COR-L47 (cell line): ENCODE results near the gene MCUB.

ENCODE experiments used
- DNase-seq: peaks from one replicate; lab custom pipeline; 2025; lab: John Stamatoyannopoulos, UW

MCUB gene

DNA sequence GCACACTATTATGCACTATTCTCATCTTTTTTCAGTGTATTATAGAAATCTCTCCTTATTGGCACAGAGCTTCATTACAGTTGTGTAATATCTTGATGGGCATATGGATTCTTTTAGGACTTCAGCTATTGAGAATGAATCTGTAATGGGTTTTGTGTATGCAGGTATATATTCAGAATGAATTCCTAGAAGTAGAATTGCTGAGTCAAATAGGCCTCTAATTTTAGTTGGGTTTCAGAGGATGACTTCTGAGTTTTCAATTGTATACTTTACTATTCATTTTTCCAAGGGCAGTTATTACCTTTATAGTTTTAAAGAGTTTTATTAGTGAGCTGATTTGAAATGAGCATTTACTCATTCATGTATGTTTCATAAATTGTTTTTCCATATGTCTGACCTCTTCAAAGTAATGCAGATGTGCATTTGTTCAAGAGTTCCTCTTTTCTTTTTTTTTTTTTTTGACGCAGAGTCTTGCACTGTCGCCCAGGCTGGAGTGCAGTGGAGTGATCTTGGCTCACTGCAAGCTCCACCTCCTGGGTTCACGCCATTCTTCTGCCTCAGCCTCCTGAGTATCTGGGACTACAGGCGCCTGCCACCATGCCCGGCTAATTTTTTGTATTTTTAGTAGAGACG is 123.7 kb downstream of the MCUB start:
- DNase-seq = no peak

DNA sequence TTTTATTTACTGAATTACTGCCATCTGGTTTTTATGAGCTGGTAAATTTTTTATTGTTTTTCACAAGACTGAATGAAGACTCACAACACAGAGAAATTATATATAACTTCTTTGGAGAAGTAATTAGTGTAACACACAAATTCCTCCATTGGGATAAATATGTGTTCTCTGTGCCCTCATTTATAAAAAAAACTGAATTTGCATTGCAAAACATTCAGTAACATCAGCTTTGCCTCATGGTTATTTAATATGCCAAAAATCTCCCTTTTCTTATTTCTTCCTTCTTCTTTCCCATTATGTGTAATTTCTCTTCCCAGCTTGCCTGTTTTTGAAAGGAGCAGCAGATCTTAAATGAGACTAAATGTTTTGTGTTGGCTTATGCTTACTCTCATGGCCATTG is 124.7 kb downstream of the MCUB start:
- DNase-seq = no peak

DNA sequence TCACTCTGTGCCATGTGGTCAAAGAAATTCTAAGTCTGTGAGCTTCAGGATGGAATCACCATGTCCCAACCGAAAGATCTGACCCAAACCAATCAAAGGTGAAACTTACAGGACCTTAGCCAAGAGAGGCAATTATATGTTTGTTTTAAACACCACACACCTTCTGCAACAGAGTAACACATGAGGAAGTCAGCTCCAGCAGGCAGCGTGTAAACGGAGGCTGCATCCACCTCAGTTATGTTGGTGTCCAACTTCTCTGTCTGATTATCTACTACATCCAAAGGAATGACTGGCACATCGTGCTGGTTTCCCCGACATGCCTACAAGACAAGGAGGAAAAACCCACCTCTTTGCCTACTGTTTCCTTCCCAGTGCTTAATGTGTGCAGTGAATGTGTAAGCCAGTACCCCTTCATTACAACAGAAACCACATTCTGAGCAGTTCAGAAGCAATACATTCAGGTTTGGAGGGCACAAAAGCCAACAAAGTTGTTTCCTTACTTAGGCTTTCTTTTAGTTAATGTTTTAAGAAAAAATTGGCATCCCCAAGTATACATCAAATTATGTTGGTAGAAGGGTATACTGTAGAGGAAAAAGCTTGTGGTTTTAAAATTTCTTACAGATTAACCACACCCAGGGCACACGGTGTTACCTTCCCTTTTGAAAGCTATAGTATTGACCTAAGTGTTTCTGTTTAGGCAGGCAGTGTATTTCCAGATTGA is 130.8 kb downstream of the MCUB start:
- no peak for DNase-seq

DNA sequence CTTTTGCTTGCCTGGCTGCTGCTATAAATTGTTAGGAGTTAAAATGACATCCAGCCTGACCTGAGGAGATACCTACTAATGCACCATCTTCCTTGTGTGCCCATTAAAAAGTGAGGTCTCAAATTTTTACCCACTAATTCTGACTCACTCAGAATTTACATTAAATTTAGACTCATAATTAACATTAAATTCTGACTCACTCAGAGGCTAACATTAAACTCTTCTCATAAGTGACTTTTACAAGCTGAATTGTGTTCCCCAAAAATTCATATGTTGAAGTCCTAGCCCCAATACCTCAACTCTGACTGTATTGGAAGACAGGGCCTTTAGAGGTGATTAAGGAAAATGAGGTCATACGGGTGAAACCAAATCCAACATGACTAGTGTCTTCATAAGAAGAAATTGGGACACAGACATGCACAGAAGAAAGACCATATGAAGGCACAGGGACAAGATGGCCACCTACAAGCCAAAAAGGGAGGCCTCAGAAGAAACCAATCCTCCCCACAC is 131.4 kb downstream of the MCUB start:
- no peak for DNase-seq

- no peak for DNase-seq
Measured at GRCh38 chr4:109698656-109699055, 138.6 kb downstream of the MCUB start.

DNA sequence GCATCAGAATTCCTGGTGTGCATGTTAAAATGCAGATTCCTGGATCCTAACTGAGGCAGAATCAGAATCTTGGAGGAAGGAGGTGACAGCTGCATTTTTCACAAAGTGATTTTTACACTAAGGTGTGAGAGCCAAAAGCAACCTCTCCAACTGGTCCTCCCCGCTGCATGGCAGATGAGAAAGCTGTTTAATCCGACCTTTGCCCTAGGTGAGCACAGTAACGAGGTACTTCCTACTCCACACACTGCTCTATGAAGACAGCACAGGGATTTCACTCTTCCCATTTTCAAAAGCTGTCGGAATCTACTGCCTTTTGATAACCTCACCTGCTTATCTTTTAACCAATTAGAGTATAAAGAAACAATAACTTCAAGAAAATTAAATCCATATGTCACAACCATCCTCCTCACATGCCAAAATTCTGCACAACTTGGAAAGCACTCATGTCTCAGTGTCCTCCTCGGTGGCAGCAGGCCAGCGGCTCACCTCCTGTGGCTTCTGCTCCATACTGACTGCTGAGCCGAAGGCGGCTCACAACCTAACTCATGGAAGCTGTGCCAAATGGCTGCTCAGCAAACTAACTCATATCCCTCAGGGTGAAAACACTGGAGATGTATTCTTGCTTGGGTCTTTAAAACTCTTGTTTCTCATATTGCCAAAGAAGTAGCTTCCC is 139.6 kb downstream of the MCUB start:
- DNase-seq = no peak

- no peak for DNase-seq
Measured at GRCh38 chr4:109701566-109702410, 141.7 kb downstream of the MCUB start.

- DNase-seq = peak; percentile 77
Measured at GRCh38 chr4:109702950-109703663, 143.1 kb downstream of the MCUB start, which contains the start of gene CASP6. CASP6 (minus strand) TSS chr4:109703445; CDS start chr4:109703395, 50 bp downstream.

DNA sequence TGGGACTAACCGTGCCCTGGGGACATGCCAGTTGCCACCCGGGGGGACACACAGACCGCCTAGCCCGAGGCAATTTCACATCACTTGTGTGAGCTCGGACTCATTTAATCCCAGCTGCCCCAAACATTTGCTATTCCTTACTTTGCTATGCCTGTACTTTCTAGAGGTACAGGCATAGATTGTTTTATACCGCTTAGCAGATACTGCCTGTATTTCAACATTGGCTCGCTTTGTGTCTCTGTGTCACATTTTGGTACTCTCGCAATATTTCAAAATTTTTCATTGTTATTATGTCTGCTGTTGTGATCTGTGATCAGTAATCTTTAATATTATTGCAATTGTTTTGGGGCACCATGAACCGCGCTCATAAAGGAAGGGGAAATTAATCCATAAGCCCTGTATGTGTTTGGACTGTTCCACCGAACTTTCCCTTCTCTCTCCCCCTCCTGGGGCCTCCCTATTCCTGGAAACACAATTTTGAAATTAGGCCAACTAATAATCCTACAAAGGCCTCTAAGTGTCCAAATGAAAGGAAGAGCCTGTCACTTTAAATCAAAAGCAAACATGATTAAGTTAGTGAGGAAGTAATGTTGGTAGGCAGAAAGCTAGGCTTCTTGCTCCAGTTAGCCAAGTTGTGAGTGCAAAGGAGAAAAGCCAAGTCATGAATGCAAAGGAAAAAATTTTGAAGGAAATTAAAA is 143.8 kb downstream of the MCUB start:
- no peak for DNase-seq

DNA sequence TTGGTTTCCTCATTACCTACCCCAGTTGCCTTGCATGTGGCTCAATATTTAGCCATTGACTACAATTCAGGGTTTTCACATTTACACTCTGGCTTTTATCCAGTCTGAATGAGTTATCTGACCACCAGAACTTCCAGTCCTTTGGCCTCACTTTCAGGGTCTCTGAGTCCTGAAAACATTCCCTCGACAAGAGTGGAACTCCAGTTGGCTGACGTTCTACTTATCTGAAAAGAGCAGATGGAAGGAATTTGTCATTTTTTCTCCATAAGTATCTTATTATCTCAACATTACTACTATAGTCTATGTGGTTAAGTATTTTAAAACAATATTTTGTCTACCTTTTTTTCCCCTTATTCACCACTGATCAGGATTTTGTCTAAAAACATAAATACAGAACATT is 148.4 kb downstream of the MCUB start:
- DNase-seq = no peak

GRCh38 chr4:109708990-109709389 is 148.9 kb downstream of the MCUB start:
- DNase-seq = no peak

GRCh38 chr4:109713500-109713899 is 153.5 kb downstream of the MCUB start:
- DNase-seq = no peak

DNA sequence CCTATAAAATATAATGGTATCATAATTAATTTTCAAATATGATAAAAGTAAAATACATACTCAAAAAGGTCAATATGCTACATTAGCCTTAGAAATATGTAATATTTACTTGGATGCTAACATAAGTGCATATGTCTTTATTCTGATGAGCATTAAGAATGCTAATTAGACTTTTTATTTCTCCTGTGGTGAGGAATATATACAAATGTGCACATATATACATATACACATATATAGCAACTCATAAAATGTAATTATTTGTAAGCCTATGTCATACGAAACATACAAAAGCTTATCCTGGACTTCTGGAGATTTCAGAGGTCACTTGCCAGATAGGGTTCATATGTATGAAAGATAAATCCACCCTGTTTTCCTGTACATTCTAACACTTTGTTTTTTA is 158.7 kb downstream of the MCUB start:
- DNase-seq = no peak

DNA sequence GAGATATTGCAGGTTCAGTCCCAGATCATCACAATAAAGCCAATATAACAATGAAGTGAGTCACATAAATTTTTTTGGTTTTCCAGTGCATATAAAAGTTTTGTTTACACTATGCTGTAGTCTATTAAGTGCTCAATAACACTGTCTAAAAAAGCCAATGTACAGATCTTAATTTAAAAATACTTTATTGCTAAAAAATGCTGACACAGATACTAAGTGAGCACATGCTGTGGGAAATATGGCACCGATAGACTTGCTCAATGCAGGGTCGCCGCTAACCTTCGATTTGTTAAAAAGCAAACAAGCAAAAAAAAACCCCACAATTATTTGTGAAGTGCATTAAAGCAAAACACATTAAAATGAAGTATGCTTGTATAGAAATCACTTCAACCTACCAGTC is 159.6 kb downstream of the MCUB start:
- DNase-seq = no peak

GRCh38 chr4:109721033-109721432 is 161.0 kb downstream of the MCUB start:
- no peak for DNase-seq

DNA sequence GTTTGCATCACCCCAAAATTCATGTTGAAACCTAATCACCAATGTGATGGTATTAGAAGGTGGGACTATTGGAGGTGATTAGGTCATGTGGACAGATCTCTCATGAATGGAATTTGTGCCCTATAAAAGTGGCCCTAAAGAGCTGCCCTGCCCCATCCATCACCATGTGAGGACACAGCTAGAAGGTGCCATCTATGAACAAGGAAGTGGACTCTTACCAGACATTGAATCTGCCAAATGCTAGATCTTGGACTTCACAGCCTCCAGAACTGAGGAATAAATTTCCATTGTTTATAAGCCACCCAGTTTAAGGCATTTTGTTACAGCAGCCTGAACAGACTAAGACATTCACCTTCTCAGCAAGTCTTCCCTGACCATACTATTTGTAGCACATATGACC is 162.3 kb downstream of the MCUB start:
- DNase-seq = no peak

GRCh38 chr4:109723110-109723509 is 163.1 kb downstream of the MCUB start:
- DNase-seq = no peak

DNA sequence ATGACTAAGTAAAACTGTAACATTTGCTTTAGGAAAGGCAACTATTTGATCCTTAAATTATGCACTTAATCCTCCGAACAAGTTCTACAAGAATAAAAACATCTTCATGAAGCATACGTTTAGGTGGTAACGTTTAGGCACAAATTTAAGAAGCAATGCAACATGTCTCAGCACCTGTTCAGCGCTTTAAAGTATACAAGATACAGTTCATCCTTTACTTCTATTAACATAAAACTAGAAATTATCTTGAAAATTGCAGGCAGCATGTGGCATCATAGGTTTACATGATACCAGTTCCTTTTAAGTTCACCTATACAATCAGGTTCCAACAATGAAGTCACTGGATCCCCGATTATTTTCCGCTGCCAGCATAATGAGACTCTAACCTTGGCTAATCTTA is 168.3 kb downstream of the MCUB start:
- DNase-seq = no peak

GRCh38 chr4:109729117-109729717 is 169.2 kb downstream of the MCUB start:
- no peak for DNase-seq
